Mammary epithelial cell (primary cell): ENCODE measurements around the gene FSTL4.

Experiments
- CTCF ChIP-seq, 2 donors: IDR thresholded peaks in 1 of 2; conservative IDR thresholded peaks in 1 of 2; 2 replicates each; pipeline ENCODE4 v1.5.1; 2011 to 2012; ENCODE audit warnings: inconsistent platforms in 2 of 2, low read length in 2 of 2, mild to moderate bottlenecking in 2 of 2, control low read depth in 1 of 2, low read depth in 1 of 2; ENCODE audit not compliant: insufficient read depth in 1 of 2; ENCODE audit errors: extremely low read depth in 1 of 2
- EZH2 ChIP-seq: IDR thresholded peaks from 2 replicates; pipeline ENCODE4 v1.6.1; 2012; ENCODE audit warnings: low read length, inconsistent platforms, borderline replicate concordance

GRCh38 chr5:133354323-133355185 is 257.8 kb downstream of the FSTL4 start:
- no peak for TF ChIP-seq CTCF (conservative IDR thresholded peaks at IDR 0.05 in 1 of 2, IDR thresholded peaks at IDR 0.05 in 1 of 2; ENCODE audit: extremely low read depth in 1 of 2, insufficient read depth in 1 of 2, low read depth in 1 of 2, low read length in 2 of 2)
- no peak for TF ChIP-seq EZH2
